Activated CD4-positive, alpha-beta T cell treated with anti-CD3 and anti-CD28 coated beads, Interleukin-2, amount 10 ng/mL, durations not matched to agents 24 days and 14 days (primary cell): ENCODE data around the gene OR2D2. TPM values are rescaled to one million over a fixed set of nuclear protein-coding genes. Genes with fewer than 3 reads are reported as not detected.
"Not testable (repeated sequence)": the region's sequence is repeated elsewhere in the genome, so short reads cannot be mapped to it uniquely, and the experiment has no call there.

Source experiments
- DNase-seq: peaks from one replicate; pipeline ENCODE4 v3.0.0; 2022
- H3K27ac Mint-ChIP-seq: one replicate; pipeline ENCODE4 v1.8.0; 2022; ENCODE audit warnings: mild to moderate bottlenecking, mixed read lengths
- H3K27me3 Mint-ChIP-seq: one replicate; pipeline ENCODE4 v1.8.0; 2022; ENCODE audit warnings: mixed read lengths
- H3K36me3 Mint-ChIP-seq: one replicate; pipeline ENCODE4 v1.8.0; 2022; ENCODE audit warnings: low read depth, mild to moderate bottlenecking, mixed read lengths
- H3K4me1 Mint-ChIP-seq: one replicate; pipeline ENCODE4 v1.8.0; 2021; ENCODE audit warnings: mixed read lengths
- H3K4me3 Mint-ChIP-seq: one replicate; pipeline ENCODE4 v1.8.0; 2022; ENCODE audit warnings: mild to moderate bottlenecking, moderate library complexity, mixed read lengths
- H3K9me3 Mint-ChIP-seq: one replicate; pipeline ENCODE4 v1.8.0; 2021; ENCODE audit warnings: mixed read lengths
- intact Hi-C: fragments of 100-400 bp; cut with micrococcal nuclease; formaldehyde crosslinking; loops from one replicate; pipeline ENCODE4 v1.15.1; 2023
- total RNA-seq: library from RNA; stranded (reverse); gene quantifications from 2 replicates; pipeline ENCODE4 v1.2.3, GENCODE V29; 2022

OR2D2 gene
- total RNA-seq, 1 donor from 2014 or later, result 0.72 TPM

- Mint-ChIP-seq H3K9me3 (no peaks in the 10 kb centered on the region), H3K27ac (peak overlapping the region; percentile 1), H3K4me3 (no peak overlapping the region), H3K27me3 (no peaks in the 10 kb centered on the region), H3K4me1 (no peaks in the 10 kb centered on the region), H3K36me3 (no peaks in the 10 kb centered on the region)
- intact Hi-C loops, result no loop called here
- DNase-seq, result no peak
Measured at GRCh38 chr11:6911378-6911777, 19.1 kb upstream of the OR2D2 start.

DNA sequence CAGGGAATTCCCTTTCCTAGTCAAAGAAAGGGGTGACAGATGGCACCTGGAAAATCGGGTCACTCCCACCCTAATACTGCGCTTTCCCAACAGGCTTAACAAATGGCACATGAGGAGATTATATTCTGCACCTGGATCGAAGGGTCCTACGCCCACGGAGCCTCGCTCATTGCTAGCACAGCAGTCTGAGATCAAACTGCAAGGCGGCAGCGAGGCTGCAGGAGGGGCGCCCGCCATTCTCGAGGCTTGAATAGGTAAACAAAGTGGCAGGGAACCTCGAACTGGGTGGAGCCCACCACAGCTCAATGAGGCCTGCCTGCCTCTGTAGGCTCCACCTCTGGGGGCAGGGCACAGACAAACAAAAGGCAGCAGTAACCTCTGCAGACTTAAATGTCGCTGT is 12.5 kb upstream of the OR2D2 start:
- H3K27ac Mint-ChIP-seq, H3K9me3 Mint-ChIP-seq, intact Hi-C loops, DNase-seq, H3K27me3 Mint-ChIP-seq, H3K4me1 Mint-ChIP-seq, H3K36me3 Mint-ChIP-seq, H3K4me3 Mint-ChIP-seq: not testable (repeated sequence)

GRCh38 chr11:6900327-6900999 is 8.2 kb upstream of the OR2D2 start:
- no peaks in the 10 kb centered on the region for H3K36me3 Mint-ChIP-seq
- H3K4me1 Mint-ChIP-seq, result no peaks in the 10 kb centered on the region
- no peak overlapping the region for H3K27ac Mint-ChIP-seq
- H3K9me3 Mint-ChIP-seq, result no peaks in the 10 kb centered on the region
- no peak overlapping the region for H3K4me3 Mint-ChIP-seq
- intact Hi-C loops, result no loop called here
- no peak for DNase-seq
- H3K27me3 Mint-ChIP-seq, result peaks cover 6% of the 10 kb centered on the region

DNA sequence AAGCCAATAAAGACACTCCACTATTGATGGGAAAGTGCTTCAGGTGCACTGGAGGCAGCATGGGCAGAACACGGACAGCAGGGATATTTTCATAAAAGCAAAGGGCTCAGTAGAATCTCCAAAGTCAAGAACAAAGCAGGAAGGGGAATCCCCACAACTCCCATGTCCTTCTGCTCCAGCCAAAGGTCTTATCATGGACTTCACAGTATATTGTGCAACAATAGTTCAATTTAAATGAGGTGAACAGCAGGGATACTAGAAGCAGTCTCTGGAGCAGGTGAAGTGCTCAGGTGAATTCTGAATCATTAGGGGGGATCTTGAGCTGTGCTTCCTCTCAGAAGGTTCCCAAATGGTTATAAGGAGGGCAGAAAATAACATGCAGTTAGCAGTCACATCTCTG is 6.6 kb upstream of the OR2D2 start:
- H3K9me3 Mint-ChIP-seq, result no peaks in the 10 kb centered on the region
- no peaks in the 10 kb centered on the region for H3K36me3 Mint-ChIP-seq
- H3K4me3 Mint-ChIP-seq, result no peak overlapping the region

GRCh38 chr11:6895010-6895409 is 2.7 kb upstream of the OR2D2 start:
- H3K4me3 Mint-ChIP-seq, result no peak overlapping the region
- DNase-seq, result no peak
- H3K9me3 Mint-ChIP-seq, result no peaks in the 10 kb centered on the region
- H3K4me1 Mint-ChIP-seq, result peaks cover 2% of the 10 kb centered on the region
- peaks cover 6% of the 10 kb centered on the region for H3K27me3 Mint-ChIP-seq
- no peaks in the 10 kb centered on the region for H3K36me3 Mint-ChIP-seq
- H3K27ac Mint-ChIP-seq, result no peak overlapping the region
- intact Hi-C loops, result no loop called here

More for the DNA sequence above, 6.6 kb upstream of the OR2D2 start:
- H3K27ac Mint-ChIP-seq, result no peak overlapping the region
- no peak for DNase-seq
- peaks cover 2% of the 10 kb centered on the region for H3K4me1 Mint-ChIP-seq
- intact Hi-C loops, result no loop called here
- H3K27me3 Mint-ChIP-seq, result peaks cover 7% of the 10 kb centered on the region

DNA sequence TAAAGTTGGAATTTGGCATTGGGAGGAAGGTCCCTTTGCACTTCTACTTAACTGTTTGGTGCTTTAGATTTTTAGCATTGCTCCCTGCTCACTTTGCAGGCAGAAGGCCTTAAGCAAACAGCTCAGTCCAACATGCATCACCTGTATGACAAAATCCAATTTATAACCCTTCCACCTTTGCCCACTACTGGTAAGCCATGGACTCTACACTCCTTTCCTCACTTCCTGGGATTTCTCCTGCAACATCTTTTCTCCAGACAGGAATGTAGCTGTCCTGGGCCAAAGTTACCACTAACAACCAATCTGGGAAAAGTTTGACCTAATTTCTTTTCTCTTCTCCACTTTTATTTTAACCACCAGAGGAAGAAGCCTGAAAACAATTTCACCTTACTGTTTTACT is 1.8 kb upstream of the OR2D2 start:
- DNase-seq, result no peak
- H3K9me3 Mint-ChIP-seq, result no peaks in the 10 kb centered on the region
- intact Hi-C loops, result no loop called here
- peaks cover 2% of the 10 kb centered on the region for H3K4me1 Mint-ChIP-seq
- peaks cover 6% of the 10 kb centered on the region for H3K27me3 Mint-ChIP-seq
- H3K27ac Mint-ChIP-seq, result no peak overlapping the region
- no peak overlapping the region for H3K4me3 Mint-ChIP-seq
- H3K36me3 Mint-ChIP-seq, result no peaks in the 10 kb centered on the region

DNA sequence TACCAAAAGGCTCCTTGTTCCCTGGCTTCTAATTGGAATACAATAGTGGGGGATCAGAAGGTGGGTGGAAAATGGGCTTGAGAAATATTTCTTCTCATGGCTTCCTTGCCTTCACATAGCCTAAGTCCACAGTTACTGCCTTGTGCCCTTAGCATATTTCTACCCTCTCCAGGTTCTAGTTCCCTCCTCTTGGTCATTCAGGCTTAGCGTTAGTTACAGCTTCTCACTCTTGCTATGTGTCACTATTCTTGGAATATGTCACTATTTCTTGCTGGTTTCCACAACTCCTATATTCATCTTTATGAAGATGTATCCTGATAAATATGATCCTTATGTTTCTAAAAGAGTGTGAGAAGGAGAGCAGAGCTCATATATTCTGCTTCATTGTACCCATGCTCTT is 2.5 kb downstream of the OR2D2 start:
- H3K27me3 Mint-ChIP-seq, result peaks cover 8% of the 10 kb centered on the region
- intact Hi-C loops, result no loop called here
- H3K4me1 Mint-ChIP-seq, result peaks cover 2% of the 10 kb centered on the region
- H3K4me3 Mint-ChIP-seq, result no peak overlapping the region
- no peaks in the 10 kb centered on the region for H3K36me3 Mint-ChIP-seq
- no peak overlapping the region for H3K27ac Mint-ChIP-seq
- DNase-seq, result no peak
- no peaks in the 10 kb centered on the region for H3K9me3 Mint-ChIP-seq

GRCh38 chr11:6888830-6889229 is 3.5 kb downstream of the OR2D2 start:
- H3K36me3 Mint-ChIP-seq, result no peaks in the 10 kb centered on the region
- H3K27me3 Mint-ChIP-seq, result peaks cover 12% of the 10 kb centered on the region
- intact Hi-C loops, result no loop called here

DNA sequence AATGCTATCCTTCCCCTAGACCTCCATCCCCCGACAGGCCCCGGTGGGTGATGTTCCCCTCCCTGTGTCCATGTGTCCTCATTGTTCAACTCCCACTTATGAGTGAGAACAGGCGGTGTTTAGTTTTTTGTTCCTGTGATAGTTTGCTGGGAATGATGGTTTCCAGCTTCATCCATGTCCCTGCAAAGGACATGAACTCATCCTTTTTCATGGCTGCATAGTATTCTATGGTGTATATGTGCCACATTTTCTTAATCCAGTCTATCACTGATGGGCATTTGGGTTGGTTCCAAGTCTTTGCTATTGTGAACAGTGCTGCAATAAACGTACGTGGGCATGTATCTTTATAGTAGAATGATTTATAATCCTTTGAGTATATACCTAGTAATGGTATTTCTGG is 4.6 kb downstream of the OR2D2 start:
- H3K9me3 Mint-ChIP-seq, H3K4me3 Mint-ChIP-seq, H3K27ac Mint-ChIP-seq, DNase-seq, H3K4me1 Mint-ChIP-seq, H3K36me3 Mint-ChIP-seq, intact Hi-C loops: not testable (repeated sequence)
- H3K27me3 Mint-ChIP-seq, result peaks cover 19% of the 10 kb centered on the region

More at GRCh38 chr11:6888830-6889229, 3.5 kb downstream of the OR2D2 start:
- H3K9me3 Mint-ChIP-seq, result no peaks in the 10 kb centered on the region
- DNase-seq, result no peak
- H3K27ac Mint-ChIP-seq, result no peak overlapping the region
- H3K4me3 Mint-ChIP-seq, result no peak overlapping the region
- H3K4me1 Mint-ChIP-seq, result no peaks in the 10 kb centered on the region

GRCh38 chr11:6882751-6883150 is 9.5 kb downstream of the OR2D2 start:
- no peak for DNase-seq
- no peaks in the 10 kb centered on the region for H3K9me3 Mint-ChIP-seq
- no peaks in the 10 kb centered on the region for H3K4me1 Mint-ChIP-seq
- no peaks in the 10 kb centered on the region for H3K36me3 Mint-ChIP-seq
- H3K27me3 Mint-ChIP-seq, result peaks cover 20% of the 10 kb centered on the region
- no peak overlapping the region for H3K27ac Mint-ChIP-seq
- intact Hi-C loops, result no loop called here
- H3K4me3 Mint-ChIP-seq, result no peak overlapping the region

- Mint-ChIP-seq H3K4me1 (no peaks in the 10 kb centered on the region), H3K9me3 (no peaks in the 10 kb centered on the region), H3K27me3 (peaks cover 2% of the 10 kb centered on the region), H3K36me3 (no peaks in the 10 kb centered on the region), H3K4me3 (no peak overlapping the region), H3K27ac (no peak overlapping the region)
- intact Hi-C loops, result no loop called here
- DNase-seq, result no peak
Measured at GRCh38 chr11:6876914-6877313, 15.4 kb downstream of the OR2D2 start.

DNA sequence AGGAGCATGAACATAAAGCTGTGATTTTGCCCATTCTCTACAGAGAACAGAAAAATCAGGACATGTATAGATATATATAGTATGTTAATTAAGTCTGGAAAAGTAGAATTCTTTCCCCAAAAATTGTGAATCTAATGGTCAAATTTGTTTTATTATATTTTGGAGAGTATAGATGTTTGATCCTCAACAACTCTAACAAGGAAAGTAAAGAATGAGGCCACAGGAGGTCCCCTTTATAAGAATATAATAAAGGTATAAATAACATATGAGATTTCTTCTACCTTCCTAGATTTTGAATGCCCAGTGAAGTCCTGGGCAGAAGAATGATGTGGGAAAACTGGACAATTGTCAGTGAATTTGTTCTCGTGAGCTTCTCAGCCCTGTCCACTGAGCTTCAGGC is 16.0 kb downstream of the OR2D2 start, which contains the start of gene OR10A4:
TSS of gene OR10A4 (plus strand) at position 301 of the 400 bp plus-strand sequence. CDS start at position 324, 23 bp downstream.
- intact Hi-C loops, result no loop called here

GRCh38 chr11:6875761-6876160 is 16.5 kb downstream of the OR2D2 start:
- Mint-ChIP-seq H3K27me3 (no peaks in the 10 kb centered on the region), H3K4me3 (no peak overlapping the region), H3K9me3 (no peaks in the 10 kb centered on the region), H3K4me1 (no peaks in the 10 kb centered on the region), H3K27ac (no peak overlapping the region), H3K36me3 (no peaks in the 10 kb centered on the region)
- intact Hi-C loops, result no loop called here
- no peak for DNase-seq

More for the DNA sequence above, 16.0 kb downstream of the OR2D2 start, which contains the start of gene OR10A4:
- Mint-ChIP-seq H3K27me3 (peaks cover 2% of the 10 kb centered on the region), H3K9me3 (no peaks in the 10 kb centered on the region), H3K4me3 (no peak within 1 kb of the TSS), H3K27ac (no peak within 1 kb of the TSS), H3K4me1 (no peaks in the 10 kb centered on the region), H3K36me3 (no peaks in the 10 kb centered on the region)
- no peak for DNase-seq

- Mint-ChIP-seq H3K4me3 (no peak overlapping the region), H3K36me3 (no peaks in the 10 kb centered on the region), H3K27ac (no peak overlapping the region), H3K4me1 (no peaks in the 10 kb centered on the region), H3K9me3 (no peaks in the 10 kb centered on the region), H3K27me3 (peaks cover 2% of the 10 kb centered on the region)
- no peak for DNase-seq
- intact Hi-C loops, result no loop called here
Measured at GRCh38 chr11:6871278-6871677, 21.0 kb downstream of the OR2D2 start.

- peaks cover 3% of the 10 kb centered on the region for H3K27me3 Mint-ChIP-seq
- no peak for DNase-seq
- no peaks in the 10 kb centered on the region for H3K36me3 Mint-ChIP-seq
- H3K27ac Mint-ChIP-seq, result no peak overlapping the region
- intact Hi-C loops, result no loop called here
- H3K4me1 Mint-ChIP-seq, result no peaks in the 10 kb centered on the region
- H3K4me3 Mint-ChIP-seq, result no peak overlapping the region
- H3K9me3 Mint-ChIP-seq, result peaks cover 4% of the 10 kb centered on the region
Measured at GRCh38 chr11:6864438-6864837, 27.9 kb downstream of the OR2D2 start.
